ENCODE measurements around the gene MYBPC2.

MYBPC2 gene

GRCh38 chr19:50485284-50485955 lies 52.7 kb downstream of the MYBPC2 start:
- DNase-seq, result no peak

GRCh38 chr19:50486823-50487515 lies 54.3 kb downstream of the MYBPC2 start:
- peak; percentile 49 for DNase-seq

GRCh38 chr19:50488389-50489194 lies 55.9 kb downstream of the MYBPC2 start:
- DNase-seq, result no peak

- DNase-seq, result no peak
These were observed 56.8 kb downstream of the MYBPC2 start for GRCh38 chr19:50489461-50490011.

- no peak for DNase-seq
These were observed 57.7 kb downstream of the MYBPC2 start for GRCh38 chr19:50490411-50490811.

GRCh38 chr19:50490991-50491472 lies 58.3 kb downstream of the MYBPC2 start:
- DNase-seq, result no peak

- DNase-seq, result peak; percentile 25
These were observed 59.8 kb downstream of the MYBPC2 start for GRCh38 chr19:50492303-50493052.

GRCh38 chr19:50493171-50493570 lies 60.5 kb downstream of the MYBPC2 start:
- DNase-seq, result no peak

GRCh38 chr19:50494186-50495019 lies 61.7 kb downstream of the MYBPC2 start:
- no peak for DNase-seq

- no peak for DNase-seq
These were observed 62.4 kb downstream of the MYBPC2 start for GRCh38 chr19:50495020-50495531.

- DNase-seq, result no peak
These were observed 63.7 kb downstream of the MYBPC2 start for GRCh38 chr19:50496189-50497021.

GRCh38 chr19:50497022-50497405 lies 64.3 kb downstream of the MYBPC2 start:
- no peak for DNase-seq

GRCh38 chr19:50498219-50499056 lies 65.7 kb downstream of the MYBPC2 start:
- DNase-seq, result no peak

GRCh38 chr19:50500060-50500752 lies 67.5 kb downstream of the MYBPC2 start:
- no peak for DNase-seq

- no peak for DNase-seq
These were observed 68.1 kb downstream of the MYBPC2 start for GRCh38 chr19:50500753-50501151.

GRCh38 chr19:50501186-50501567 lies 68.5 kb downstream of the MYBPC2 start:
- DNase-seq, result no peak

GRCh38 chr19:50501568-50502475 lies 69.1 kb downstream of the MYBPC2 start:
- DNase-seq, result no peak

Measured in CD4-positive, alpha-beta T cell treated with Interleukin-12 subunit alpha and Interleukin-12 subunit beta, for 1 hour (primary cell).